Epithelial cell of prostate (primary cell): Measurements from ENCODE around the gene GATA6.
"Not testable (repeated sequence)": the region's sequence is repeated elsewhere in the genome, so short reads cannot be mapped to it uniquely, and the experiment has no call there.

ENCODE experiments used
- DNase-seq: peaks from one replicate; pipeline ENCODE4 v3.0.0-alpha.2; 2011; ENCODE audit warnings: low read depth, low spot score
- H3K27ac ChIP-seq: fragments of 450-650 bp; 2 replicates; pipeline ENCODE4 v1.5.1; 2017; ENCODE audit warnings: mild to moderate bottlenecking

GATA6 gene

DNA sequence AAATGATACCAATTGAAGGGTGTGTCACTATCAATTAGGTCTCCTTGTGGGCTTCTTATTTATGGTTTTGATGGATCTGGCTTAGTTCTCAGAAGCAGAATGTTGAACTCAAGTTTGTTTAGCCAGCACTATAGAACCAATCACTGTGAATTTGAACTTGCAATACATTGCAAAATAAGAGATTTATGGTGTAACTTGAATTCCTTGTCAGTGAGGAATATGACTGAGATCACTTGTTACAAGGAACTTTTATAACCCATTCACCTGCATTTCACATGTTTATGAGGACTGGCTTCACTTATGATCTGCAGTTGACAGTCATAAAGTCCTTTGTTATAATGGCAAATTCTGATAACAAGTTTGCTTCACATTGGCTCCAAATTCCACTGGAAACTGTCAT is 9.8 kb downstream of the GATA6 start:
- DNase-seq, result no peak
- H3K27ac ChIP-seq, result no peak overlapping the region

DNA sequence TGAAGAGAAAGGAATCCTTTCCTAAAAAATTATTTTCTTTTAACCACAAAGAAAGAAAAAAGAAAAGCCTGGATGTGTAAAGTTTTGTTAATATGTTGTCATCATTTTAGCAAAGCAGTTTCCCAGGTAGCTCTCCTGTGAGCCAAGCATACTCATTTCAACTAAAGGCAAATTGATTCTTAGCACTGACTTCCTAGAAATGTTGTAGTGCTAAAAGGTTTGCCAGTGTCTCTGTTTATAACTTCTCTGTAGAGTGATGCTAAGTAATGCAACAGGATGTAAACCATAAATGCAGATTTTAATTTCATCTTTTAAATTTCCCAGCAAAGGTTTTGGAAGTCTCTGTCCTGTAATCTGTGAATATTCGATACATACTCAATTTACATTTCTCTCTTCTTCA is 10.2 kb downstream of the GATA6 start:
- no peak for DNase-seq
- H3K27ac ChIP-seq, result no peak overlapping the region

DNA sequence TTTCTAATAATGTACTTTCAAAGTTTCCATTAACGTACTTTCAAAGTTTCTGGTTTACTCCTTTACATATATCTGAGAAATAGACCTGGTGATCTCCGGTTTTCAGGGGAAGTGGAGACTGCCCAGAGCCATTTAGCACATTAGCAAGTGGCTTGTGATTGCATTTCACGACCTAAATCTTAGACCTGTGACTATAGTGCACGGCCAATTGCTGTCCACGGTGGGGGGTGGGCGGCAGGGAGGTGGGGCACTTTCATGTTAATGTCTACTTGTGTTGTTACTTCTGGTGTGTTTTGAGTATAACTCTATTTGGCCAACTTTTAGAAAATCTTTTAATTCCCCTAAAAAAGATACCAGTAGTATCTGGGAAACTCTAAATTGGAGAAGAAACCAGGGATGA is 11.3 kb downstream of the GATA6 start:
- DNase-seq, result no peak
- H3K27ac ChIP-seq, result no peak overlapping the region

DNA sequence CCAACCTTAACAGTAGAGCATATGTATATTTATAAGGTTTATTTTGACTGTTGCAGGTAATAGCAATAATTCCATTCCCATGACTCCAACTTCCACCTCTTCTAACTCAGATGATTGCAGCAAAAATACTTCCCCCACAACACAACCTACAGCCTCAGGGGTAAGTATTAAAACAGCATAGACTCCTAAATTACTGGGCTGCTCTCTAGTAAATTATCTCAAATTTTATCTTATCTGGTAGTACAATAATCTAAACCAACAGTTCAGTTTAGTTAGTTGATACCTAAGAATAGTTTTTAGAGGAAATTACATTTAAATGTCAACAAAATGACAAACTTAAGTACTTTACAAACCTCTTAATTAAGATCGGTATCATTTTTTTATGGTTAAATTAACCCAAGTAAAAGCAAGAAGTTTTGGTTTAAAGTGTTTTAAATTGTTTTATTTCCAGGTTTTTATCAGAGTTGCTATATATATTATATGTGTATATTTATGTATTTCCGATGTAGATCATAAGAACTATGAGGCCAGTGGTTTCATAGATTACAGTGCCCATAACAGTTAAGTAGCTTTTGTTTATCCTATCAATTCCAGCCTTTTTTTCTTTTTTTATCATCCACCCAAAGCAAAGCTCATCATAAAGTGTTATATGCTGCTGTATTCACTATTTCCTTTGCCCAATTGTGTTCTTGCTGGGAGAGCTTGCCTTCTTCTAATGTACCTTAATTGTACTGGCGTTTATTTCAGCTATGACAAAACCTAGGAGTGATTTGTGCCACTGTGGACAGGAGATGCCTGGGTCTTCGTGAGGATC is 13.7 kb downstream of the GATA6 start:
- H3K27ac ChIP-seq, result no peak overlapping the region
- DNase-seq, result no peak

- no peak overlapping the region for H3K27ac ChIP-seq
- DNase-seq, result no peak
Measured at GRCh38 chr18:22183698-22184170, 14.3 kb downstream of the GATA6 start.

DNA sequence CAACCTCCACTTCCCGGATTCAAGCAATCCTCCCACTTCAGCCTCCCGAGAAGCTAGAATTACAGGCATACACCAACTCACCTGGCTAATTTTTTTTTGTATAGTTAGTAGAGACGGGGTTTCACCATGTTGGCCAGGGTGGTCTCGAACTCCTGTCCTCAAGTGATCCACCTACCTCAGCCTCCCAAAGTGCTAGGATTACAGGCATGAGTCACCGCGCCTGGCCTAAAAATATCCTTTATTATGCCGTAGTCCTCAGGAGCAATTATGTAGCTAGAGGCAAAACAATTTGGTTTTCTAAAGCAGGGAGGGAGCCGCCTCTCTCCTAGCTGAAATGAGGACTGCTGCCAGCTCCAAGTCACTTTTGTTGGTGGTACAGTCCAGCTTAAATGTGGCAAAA is 15.2 kb downstream of the GATA6 start:
- H3K27ac ChIP-seq, DNase-seq: not testable (repeated sequence)

DNA sequence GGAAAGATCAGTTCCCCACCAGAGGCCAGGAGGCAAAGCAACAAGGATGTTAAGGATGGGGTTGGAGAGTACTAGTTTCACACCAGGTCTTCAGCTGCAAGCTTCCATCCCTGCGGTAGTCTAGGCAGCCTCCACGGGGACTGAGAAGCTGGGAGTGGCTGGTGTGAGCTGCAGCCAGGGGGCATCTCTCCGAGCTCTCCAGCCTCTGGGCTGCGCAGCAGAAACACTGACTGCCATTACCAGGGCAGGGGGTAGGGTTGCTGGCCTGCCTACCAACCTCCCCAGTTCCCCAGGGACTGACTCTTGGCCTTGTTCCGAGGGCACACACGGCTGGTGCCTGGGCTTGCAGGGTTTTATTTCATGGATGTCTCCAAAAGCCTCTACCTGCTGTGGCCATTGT is 15.9 kb downstream of the GATA6 start:
- no peak for DNase-seq

GRCh38 chr18:22185771-22186386 is 16.5 kb downstream of the GATA6 start:
- DNase-seq, result no peak
- peak overlapping the region; percentile 45 for H3K27ac ChIP-seq

More for the DNA sequence above, 15.9 kb downstream of the GATA6 start:
- no peak overlapping the region for H3K27ac ChIP-seq

- peak; percentile 31 for DNase-seq
Measured at GRCh38 chr18:22186484-22186971, 17.1 kb downstream of the GATA6 start.

GRCh38 chr18:22188559-22189267 is 19.3 kb downstream of the GATA6 start:
- DNase-seq, result no peak
- H3K27ac ChIP-seq, result no peak overlapping the region

More at GRCh38 chr18:22186484-22186971, 17.1 kb downstream of the GATA6 start:
- peak overlapping the region; percentile 45 for H3K27ac ChIP-seq

DNA sequence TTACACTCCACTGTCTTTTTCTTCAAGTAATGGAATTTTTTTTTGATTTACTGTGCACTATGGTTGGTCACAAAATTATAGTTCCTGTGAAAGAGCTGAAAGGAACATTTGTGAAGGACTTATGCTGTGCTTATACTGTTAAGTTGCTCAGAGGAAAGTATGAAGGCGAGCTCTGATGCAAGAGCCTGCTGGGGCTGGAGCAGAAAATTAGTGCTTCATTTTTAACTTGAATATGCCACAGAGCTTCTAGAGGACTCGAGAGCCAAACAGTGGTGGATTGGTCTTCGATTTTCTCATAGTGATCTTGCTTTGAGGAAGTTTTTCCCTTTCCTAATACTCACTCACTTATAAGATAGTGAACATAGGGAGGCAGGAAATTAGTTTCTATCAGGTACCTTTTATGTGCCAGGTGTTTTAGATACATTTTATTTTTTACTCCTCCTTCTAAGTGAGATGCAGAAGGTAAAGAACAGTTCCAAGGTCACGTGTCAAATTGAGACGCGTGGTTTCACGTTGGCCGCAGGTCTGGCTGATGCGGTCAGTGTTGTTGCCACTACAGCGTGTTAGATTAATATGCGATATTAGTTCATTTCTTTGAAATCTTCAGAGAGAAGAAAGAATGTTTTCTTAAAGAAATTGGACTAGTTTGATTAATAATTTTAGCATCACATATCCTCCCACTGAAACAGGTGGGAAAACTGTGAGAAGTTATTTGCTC is 20.2 kb downstream of the GATA6 start:
- H3K27ac ChIP-seq, result no peak overlapping the region

GRCh38 chr18:22191346-22191695 is 21.9 kb downstream of the GATA6 start:
- no peak overlapping the region for H3K27ac ChIP-seq
- no peak for DNase-seq

More for the DNA sequence above, 20.2 kb downstream of the GATA6 start:
- DNase-seq, result no peak

DNA sequence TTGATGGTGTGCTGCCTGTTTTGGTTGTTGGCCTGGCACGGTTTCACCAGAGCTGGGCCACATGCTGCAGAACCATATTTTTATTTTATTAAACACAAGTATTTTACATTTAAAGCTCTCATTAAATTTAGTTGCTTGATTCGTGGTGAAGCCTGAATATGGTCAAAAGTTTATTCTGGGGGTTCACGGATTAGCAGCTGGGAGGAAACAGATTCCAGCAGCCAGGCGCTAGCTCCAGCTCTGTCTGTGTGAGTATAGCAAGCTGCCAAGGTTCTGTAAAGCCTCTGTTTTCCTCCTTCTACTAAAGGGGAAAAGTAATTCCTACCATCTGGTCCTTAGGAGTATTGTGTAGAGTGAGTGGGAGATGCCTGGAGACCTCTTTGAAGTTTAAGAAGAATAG is 22.5 kb downstream of the GATA6 start:
- no peak for DNase-seq
- no peak overlapping the region for H3K27ac ChIP-seq

- no peak overlapping the region for H3K27ac ChIP-seq
- no peak for DNase-seq
Measured at GRCh38 chr18:22193466-22193865, 24.1 kb downstream of the GATA6 start.

DNA sequence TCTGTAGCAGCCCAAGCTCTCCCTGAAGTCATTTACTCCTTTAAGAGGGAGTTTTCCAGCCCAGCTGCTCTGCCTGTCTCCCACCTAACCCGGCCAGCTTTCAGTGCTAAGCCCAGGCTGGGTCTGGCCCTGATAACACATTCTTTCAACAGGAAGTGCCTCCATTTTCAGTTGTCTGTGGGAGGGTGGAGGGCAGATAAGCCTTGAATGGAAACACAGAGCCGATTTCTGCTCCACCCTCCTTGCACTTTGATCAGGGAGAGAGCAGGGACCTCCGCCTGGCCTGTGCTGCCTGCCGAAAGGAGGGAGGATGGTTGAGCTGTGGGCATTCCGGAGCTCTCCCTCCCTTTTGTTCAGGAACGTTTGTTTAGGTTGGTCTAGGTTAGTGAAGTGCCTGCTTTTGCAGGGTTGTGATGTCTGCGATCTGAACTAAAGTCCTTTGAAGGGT is 24.8 kb downstream of the GATA6 start:
- H3K27ac ChIP-seq, result no peak overlapping the region
- DNase-seq, result no peak

- DNase-seq, result no peak
- no peak overlapping the region for H3K27ac ChIP-seq
Measured at GRCh38 chr18:22195052-22195451, 25.7 kb downstream of the GATA6 start.

DNA sequence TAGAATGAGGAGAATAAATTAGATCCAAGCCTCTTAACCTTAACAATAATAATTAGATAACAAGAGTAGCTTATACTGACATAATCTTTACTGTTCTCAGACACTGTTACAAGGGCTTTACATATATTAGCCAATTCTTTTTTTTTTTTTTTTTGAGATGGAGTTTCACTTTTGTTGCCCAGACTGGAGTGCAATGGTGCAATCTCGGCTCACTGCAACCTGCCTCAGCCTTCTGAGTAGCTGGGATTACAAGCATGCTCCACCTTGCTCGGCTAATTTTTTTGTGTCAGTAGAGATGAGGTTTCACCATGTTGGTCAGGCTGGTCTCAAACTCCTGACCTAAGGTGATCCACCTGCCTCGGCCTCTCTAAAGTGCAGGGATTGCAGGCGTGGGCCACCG is 27.6 kb downstream of the GATA6 start:
- H3K27ac ChIP-seq, DNase-seq: not testable (repeated sequence)

- no peak overlapping the region for H3K27ac ChIP-seq
- no peak for DNase-seq
Measured at GRCh38 chr18:22197668-22198067, 28.3 kb downstream of the GATA6 start.

GRCh38 chr18:22198163-22198562 is 28.8 kb downstream of the GATA6 start:
- no peak for DNase-seq

DNA sequence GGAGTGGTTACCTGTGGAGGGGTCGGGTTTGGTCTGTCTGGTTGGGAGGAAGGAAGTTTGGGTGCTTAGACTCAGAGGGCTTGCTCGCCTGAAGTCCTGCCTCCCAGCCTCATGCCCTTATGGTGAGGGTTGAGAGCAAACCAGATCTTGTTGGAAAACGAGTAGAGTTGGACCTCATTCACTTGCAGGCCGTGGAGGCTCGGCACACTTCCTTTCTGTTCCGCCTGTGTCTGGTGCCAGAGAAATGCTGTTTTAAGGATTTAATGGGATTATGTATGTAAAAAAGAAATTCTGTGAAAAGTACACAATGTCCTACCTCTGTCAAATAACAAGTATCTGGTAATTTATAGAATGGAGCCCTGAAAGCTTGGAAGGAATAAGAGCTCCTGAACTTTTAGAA is 29.6 kb downstream of the GATA6 start:
- H3K27ac ChIP-seq, result no peak overlapping the region
- no peak for DNase-seq

More at GRCh38 chr18:22198163-22198562, 28.8 kb downstream of the GATA6 start:
- no peak overlapping the region for H3K27ac ChIP-seq
